Astrocyte (in vitro differentiated cells and primary cell): ENCODE data around the gene SSTR5. TPM values are rescaled to one million over a fixed set of nuclear protein-coding genes. Genes with fewer than 3 reads are reported as not detected.

Experiments used
- DNase-seq: peaks from one replicate; pipeline ENCODE4 v3.0.0-alpha.2; 2010; ENCODE audit warnings: low read depth
- FAIRE-seq: peaks from 2 replicates; lab custom pipeline; 2011; peaks lifted over from hg19 to GRCh38; lab: Jason Lieb, UNC
- H2AFZ ChIP-seq: 2 replicates; pipeline ENCODE4 v1.6.0; 2012; ENCODE audit warnings: low read depth, low read length, inconsistent platforms
- H3K27ac ChIP-seq: 2 replicates; pipeline ENCODE4 v1.5.1; 2011; ENCODE audit warnings: low read depth, low read length, inconsistent platforms
- H3K27me3 ChIP-seq: 2 replicates; pipeline ENCODE4 v1.6.0; 2011; ENCODE audit warnings: low read length, inconsistent platforms; ENCODE audit not compliant: insufficient read depth
- H3K36me3 ChIP-seq: 2 replicates; pipeline ENCODE4 v1.5.1; 2011; ENCODE audit warnings: low read length, inconsistent platforms; ENCODE audit not compliant: insufficient read depth
- H3K4me1 ChIP-seq: 2 replicates; pipeline ENCODE4 v1.5.1; 2011; ENCODE audit warnings: low read length, inconsistent platforms; ENCODE audit not compliant: insufficient read depth
- H3K4me2 ChIP-seq: 2 replicates; pipeline ENCODE4 v1.6.0; 2012; ENCODE audit warnings: low read length, inconsistent platforms
- H3K4me3 ChIP-seq: 2 replicates; pipeline ENCODE4 v1.5.1; 2011; ENCODE audit warnings: low read depth, mild to moderate bottlenecking, low read length, inconsistent platforms; ENCODE audit not compliant: insufficient read depth
- H3K79me2 ChIP-seq: 2 replicates; pipeline ENCODE4 v1.6.0; 2012; ENCODE audit warnings: mild to moderate bottlenecking, low read length, inconsistent platforms; ENCODE audit not compliant: insufficient read depth
- H3K9ac ChIP-seq: 2 replicates; pipeline ENCODE4 v1.6.0; 2012; ENCODE audit warnings: mild to moderate bottlenecking, low read length, inconsistent platforms
- H3K9me3 ChIP-seq: 2 replicates; pipeline ENCODE4 v1.5.1; 2012; ENCODE audit warnings: low read depth, mild to moderate bottlenecking, low read length, inconsistent platforms; ENCODE audit not compliant: insufficient read depth
- H4K20me1 ChIP-seq: 2 replicates; pipeline ENCODE4 v1.6.0; 2012; ENCODE audit warnings: low read length, inconsistent platforms; ENCODE audit not compliant: insufficient read depth
- H3K27ac Mint-ChIP-seq: one replicate; pipeline ENCODE4 v1.8.0; 2021; ENCODE audit warnings: mild to moderate bottlenecking, mixed read lengths; ENCODE audit not compliant: unreplicated experiment
- H3K27me3 Mint-ChIP-seq: one replicate; pipeline ENCODE4 v1.8.0; 2021; ENCODE audit warnings: low read depth, mixed read lengths; ENCODE audit not compliant: unreplicated experiment
- H3K36me3 Mint-ChIP-seq: one replicate; pipeline ENCODE4 v1.8.0; 2021; ENCODE audit warnings: low read depth, mixed read lengths; ENCODE audit not compliant: unreplicated experiment
- H3K4me1 Mint-ChIP-seq: one replicate; pipeline ENCODE4 v1.8.0; 2021; ENCODE audit warnings: low read depth, mixed read lengths; ENCODE audit not compliant: unreplicated experiment
- H3K4me3 Mint-ChIP-seq: one replicate; pipeline ENCODE4 v1.8.0; 2021; ENCODE audit warnings: mild to moderate bottlenecking, moderate library complexity, mixed read lengths; ENCODE audit not compliant: unreplicated experiment
- H3K9me3 Mint-ChIP-seq: one replicate; pipeline ENCODE4 v1.8.0; 2021; ENCODE audit warnings: mild to moderate bottlenecking, mixed read lengths; ENCODE audit not compliant: unreplicated experiment
- EZH2 ChIP-seq: IDR thresholded peaks from 2 replicates; pipeline ENCODE4 v1.6.1; 2012; ENCODE audit warnings: mild to moderate bottlenecking, low read length, inconsistent platforms; ENCODE audit not compliant: insufficient read depth
- total RNA-seq: library from RNA; stranded (reverse); gene quantifications from 2 replicates; pipeline ENCODE4 v1.2.1, GENCODE V29; 2021
- TF ChIP-seq, protein P1 (sequence below): IDR thresholded peaks from 2 replicates; pipeline ENCODE4 v1.5.1; 2011; ENCODE audit warnings: low read depth, mild to moderate bottlenecking, inconsistent platforms, low read length, moderate library complexity; ENCODE audit not compliant: insufficient read depth

The SSTR5 gene
- total RNA-seq, 1 donor from 2014 or later: not detected

DNA sequence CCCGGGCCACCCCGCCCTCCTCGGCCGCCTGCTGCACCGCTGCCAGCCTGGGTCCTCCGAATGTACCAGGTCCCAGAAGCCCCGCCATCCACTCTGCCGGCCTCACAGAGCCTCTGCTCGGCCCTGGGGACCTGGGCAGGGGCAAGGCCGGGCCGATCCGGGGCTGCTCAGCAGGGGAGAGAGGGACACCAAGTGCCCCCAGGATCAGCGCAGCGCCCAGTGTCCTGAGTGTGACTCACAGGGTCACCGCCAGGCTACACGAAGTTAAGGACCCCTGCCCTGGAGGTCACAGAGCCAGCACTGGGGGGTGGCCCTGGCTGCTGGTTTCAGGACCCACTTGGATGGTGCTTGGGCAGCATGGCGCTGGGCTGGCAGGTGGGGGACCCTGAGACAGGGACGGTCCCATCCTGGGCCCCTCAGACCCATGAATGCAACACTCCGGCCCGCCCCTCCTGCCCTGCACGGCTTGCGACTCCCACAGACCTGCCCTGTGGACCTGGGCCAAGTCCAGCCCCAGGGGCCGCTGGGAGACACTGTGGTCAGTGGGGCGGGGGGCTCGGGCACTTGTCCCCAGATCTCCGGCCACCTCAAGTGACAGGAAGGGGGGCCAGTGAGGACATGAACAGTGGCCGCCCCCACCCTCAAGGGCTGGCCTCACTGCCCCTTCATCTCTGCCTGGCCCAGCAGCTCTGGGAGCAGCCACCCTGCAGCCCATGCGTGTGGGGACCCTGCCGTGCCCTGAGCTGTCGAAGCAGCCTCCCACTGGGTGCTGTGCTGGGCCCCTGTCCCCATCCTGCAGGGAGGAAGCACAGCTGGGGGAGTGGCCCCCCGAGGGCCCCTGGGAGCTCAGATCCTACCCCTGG, 23.2 kb upstream of the SSTR5 start:
- H3K27me3 Mint-ChIP-seq: peaks cover 3% of the 10 kb centered on the region
- Histone ChIP-seq H3K36me3 (no peaks in the 10 kb centered on the region), H3K79me2 (no peaks in the 10 kb centered on the region), H3K9me3 (no peaks in the 10 kb centered on the region), H3K27me3 (peaks cover 7% of the 10 kb centered on the region), H3K4me3 (no peak overlapping the region), H2AFZ (no peak overlapping the region), H4K20me1 (no peaks in the 10 kb centered on the region), H3K4me1 (no peaks in the 10 kb centered on the region), H3K4me2 (no peak overlapping the region), H3K9ac (no peak overlapping the region), H3K27ac (no peak overlapping the region)
- DNase-seq: no peak
- TF ChIP-seq, protein P1, sequence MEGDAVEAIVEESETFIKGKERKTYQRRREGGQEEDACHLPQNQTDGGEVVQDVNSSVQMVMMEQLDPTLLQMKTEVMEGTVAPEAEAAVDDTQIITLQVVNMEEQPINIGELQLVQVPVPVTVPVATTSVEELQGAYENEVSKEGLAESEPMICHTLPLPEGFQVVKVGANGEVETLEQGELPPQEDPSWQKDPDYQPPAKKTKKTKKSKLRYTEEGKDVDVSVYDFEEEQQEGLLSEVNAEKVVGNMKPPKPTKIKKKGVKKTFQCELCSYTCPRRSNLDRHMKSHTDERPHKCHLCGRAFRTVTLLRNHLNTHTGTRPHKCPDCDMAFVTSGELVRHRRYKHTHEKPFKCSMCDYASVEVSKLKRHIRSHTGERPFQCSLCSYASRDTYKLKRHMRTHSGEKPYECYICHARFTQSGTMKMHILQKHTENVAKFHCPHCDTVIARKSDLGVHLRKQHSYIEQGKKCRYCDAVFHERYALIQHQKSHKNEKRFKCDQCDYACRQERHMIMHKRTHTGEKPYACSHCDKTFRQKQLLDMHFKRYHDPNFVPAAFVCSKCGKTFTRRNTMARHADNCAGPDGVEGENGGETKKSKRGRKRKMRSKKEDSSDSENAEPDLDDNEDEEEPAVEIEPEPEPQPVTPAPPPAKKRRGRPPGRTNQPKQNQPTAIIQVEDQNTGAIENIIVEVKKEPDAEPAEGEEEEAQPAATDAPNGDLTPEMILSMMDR: no peak
- TF ChIP-seq EZH2: no peak
- no peaks in the 10 kb centered on the region for H3K4me1 Mint-ChIP-seq
- H3K36me3 Mint-ChIP-seq: no peaks in the 10 kb centered on the region
- no peak for FAIRE-seq
- H3K9me3 Mint-ChIP-seq: no peaks in the 10 kb centered on the region
- no peak overlapping the region for H3K4me3 Mint-ChIP-seq
- no peak overlapping the region for H3K27ac Mint-ChIP-seq

- H3K9ac ChIP-seq: no peak overlapping the region
- Mint-ChIP-seq H3K27me3 (peaks cover 3% of the 10 kb centered on the region), H3K4me3 (no peak overlapping the region), H3K27ac (no peak overlapping the region), H3K4me1 (no peaks in the 10 kb centered on the region), H3K36me3 (no peaks in the 10 kb centered on the region), H3K9me3 (no peaks in the 10 kb centered on the region)
- H3K4me3 ChIP-seq: no peak overlapping the region
- H3K79me2 ChIP-seq: no peaks in the 10 kb centered on the region
- TF ChIP-seq EZH2: no peak
- TF ChIP-seq, protein P1: no peak
- no peak for DNase-seq
- no peak overlapping the region for H2AFZ ChIP-seq
- no peaks in the 10 kb centered on the region for H3K36me3 ChIP-seq
- no peaks in the 10 kb centered on the region for H3K4me1 ChIP-seq
- no peak overlapping the region for H3K4me2 ChIP-seq
- peaks cover 7% of the 10 kb centered on the region for H3K27me3 ChIP-seq
- no peaks in the 10 kb centered on the region for H4K20me1 ChIP-seq
- no peaks in the 10 kb centered on the region for H3K9me3 ChIP-seq
- H3K27ac ChIP-seq: no peak overlapping the region
- FAIRE-seq: no peak
These were observed 22.6 kb upstream of the SSTR5 start for GRCh38 chr16:1049976-1050247.

- FAIRE-seq: no peak
- no peak overlapping the region for H3K4me3 Mint-ChIP-seq
- H3K36me3 Mint-ChIP-seq: no peaks in the 10 kb centered on the region
- Histone ChIP-seq H3K36me3 (no peaks in the 10 kb centered on the region), H3K27ac (no peak overlapping the region), H2AFZ (no peak overlapping the region), H3K27me3 (peaks cover 7% of the 10 kb centered on the region), H3K9me3 (no peaks in the 10 kb centered on the region), H3K4me1 (no peaks in the 10 kb centered on the region), H3K79me2 (no peaks in the 10 kb centered on the region), H3K4me2 (no peak overlapping the region), H3K9ac (no peak overlapping the region), H3K4me3 (no peak overlapping the region), H4K20me1 (no peaks in the 10 kb centered on the region)
- H3K27me3 Mint-ChIP-seq: peaks cover 5% of the 10 kb centered on the region
- H3K4me1 Mint-ChIP-seq: no peaks in the 10 kb centered on the region
- DNase-seq: no peak
- H3K27ac Mint-ChIP-seq: no peak overlapping the region
- H3K9me3 Mint-ChIP-seq: no peaks in the 10 kb centered on the region
- TF ChIP-seq EZH2: no peak
- TF ChIP-seq, protein P1: no peak
These were observed 22.0 kb upstream of the SSTR5 start for GRCh38 chr16:1050516-1050915.
